ELR (cell line): ENCODE data around the gene DTYMK.

ENCODE experiments used
- DNase-seq: peaks from one replicate; pipeline ENCODE4 v3.0.0-alpha.2; 2015; ENCODE audit warnings: low read depth

Gene DTYMK, protein sequence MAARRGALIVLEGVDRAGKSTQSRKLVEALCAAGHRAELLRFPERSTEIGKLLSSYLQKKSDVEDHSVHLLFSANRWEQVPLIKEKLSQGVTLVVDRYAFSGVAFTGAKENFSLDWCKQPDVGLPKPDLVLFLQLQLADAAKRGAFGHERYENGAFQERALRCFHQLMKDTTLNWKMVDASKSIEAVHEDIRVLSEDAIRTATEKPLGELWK

DNA sequence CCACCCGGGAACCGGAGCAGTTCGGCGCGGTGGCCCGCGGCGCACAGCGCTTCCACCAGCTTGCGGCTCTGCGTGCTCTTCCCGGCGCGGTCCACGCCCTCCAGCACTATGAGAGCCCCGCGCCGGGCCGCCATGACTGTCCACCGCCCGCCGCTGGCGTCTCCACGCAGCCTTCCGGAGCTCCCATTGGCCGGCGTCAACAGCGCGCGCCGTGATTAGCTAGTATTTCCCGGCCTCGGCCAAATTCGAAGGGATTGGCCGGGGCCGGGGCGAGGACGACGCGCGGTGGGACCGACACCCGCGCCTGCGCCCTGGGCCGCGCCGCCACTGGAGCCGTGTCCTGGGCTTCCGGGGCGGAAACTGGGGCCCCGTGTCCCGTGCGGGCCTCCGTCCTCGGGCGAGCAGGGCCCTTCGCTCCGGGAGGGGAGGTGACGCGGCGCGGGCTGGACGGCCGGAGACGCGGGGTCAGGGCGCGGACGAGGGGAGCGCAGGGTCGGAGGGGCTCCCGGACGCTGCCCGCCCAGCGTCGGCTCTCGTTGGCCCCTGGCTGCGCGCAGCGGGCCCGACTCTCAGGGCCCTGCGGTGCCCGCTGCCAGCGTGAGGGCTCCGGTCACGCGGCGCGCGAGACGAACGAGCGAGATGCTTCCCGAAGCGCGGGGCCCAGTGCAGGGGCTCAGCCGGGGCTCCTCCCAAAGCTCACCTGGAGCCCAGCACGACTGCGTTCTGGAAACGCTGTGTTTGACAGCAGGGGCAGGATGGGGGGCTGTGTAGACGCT lies at the start of gene DTYMK:
Gene DTYMK, minus strand, starts transcription at position 166 of the 776 bp plus-strand sequence. Its CDS starts 32 bp downstream, at position 134.
- peak; percentile 97 for DNase-seq

DNA sequence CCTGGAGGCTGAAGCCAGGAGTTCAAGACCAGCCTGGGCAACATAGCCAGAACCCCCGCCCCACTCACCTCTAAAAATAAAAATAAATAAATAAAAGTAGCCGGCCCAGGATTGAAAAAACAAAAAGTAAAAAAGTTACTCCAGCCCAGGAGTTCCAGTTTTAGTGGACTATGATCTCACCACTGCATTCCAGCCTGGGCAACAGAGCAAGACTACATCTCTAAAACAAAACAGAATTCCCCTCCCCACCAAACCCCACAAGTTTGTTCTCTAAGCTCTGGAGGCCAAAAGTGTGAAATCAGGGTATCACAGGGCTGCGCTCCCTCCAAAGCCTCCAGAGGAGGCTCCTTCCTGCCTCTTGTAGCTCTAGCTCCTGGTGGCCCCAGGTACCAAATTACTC lies 49.5 kb upstream of the DTYMK start:
- DNase-seq, result no peak

DNA sequence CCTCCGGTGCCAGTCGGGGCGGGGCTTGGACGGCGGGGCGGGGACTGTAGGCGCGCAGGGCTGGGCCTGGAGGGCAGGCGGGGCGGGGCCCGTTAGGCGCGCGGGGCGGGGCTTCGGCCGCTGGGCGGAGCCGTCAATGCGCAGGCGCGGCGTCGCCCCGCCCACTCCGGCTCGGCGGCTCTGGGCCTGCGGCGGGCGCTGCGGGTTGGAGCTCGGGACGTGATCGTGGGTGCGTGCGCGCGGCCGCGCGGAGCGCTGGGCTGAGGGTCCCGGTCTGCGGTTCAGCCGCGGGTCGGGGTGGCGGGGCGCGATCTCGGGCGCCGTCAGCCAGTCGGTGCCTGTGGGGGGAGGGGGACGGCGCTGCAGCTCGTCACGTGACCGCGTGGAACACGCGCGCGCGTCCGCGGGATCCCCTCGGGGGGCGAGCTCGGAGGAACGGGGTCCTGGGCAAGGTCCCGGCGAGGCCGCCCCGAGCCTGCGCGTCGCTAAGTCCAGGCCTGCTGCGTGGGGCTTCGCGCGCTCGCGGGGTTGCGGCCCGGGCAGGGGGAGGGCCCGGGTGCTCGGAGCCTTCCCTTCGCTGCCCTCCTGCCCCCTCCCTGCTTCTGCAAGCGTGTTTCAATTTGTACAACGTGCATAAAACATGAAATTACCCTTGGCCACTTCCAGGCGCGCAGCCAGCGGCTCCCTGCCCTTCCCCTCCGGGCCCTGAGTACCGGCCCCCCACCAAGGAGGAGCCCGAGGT lies 48.0 kb upstream of the DTYMK start, which contains the start of gene D2HGDH:
Gene D2HGDH, plus strand, starts transcription at position 164 of the 742 bp plus-strand sequence. CDS start 595 bp downstream, outside the sequence.
- DNase-seq, result peak; percentile 88

DNA sequence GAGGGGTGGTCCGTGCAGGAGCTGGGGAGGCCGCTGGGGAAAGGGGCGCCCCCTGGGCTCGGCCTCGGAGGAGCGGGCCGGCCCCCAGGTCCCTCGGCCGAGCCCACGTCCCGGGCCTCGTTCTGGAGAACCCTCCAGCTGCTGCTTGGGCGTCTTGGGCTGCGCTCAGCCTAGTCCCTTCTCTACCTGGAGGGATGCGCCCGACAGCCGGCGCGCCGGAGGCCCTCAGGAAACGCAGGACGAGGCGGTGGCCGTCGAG lies 47.5 kb upstream of the DTYMK start:
- no peak for DNase-seq

DNA sequence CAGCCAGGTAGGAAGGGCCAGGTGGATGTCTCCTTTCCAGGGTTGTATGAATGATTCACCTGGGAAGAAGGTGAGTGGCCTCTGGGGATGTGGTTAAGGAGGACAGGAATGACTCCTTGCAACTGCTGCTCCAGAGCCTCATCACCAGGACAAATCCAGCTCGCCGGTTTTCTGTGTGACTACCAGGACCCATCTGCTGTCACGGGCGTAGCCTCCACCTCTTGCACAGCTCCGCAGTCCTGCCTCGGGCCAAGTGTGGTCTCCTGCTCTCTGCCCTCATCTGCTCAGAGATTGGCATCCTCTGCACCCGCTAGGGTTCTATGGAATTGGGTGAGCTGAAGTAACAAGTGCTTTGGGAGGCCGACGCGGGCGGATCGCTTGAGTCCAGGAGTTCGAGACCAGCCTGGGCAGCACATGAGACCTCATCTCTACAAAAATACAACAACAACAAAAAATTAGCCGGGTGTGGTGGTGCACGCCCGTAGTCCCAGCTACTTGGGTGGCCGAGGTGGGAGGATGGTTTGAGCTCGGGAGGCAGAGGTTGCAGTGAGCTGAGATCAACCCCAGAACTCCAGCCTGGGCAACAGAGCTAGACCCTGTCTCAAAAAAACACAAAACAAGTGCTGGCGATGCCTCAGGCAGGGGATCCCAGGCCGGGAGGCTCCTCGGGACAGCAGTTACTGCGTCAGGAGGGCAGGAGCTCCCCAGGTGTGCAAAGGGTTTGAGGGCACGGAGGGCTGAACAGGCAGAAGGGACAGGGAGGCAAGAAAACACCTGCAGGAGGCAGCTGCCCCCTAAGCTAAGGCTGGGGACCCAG lies 47.0 kb upstream of the DTYMK start:
- no peak for DNase-seq

DNA sequence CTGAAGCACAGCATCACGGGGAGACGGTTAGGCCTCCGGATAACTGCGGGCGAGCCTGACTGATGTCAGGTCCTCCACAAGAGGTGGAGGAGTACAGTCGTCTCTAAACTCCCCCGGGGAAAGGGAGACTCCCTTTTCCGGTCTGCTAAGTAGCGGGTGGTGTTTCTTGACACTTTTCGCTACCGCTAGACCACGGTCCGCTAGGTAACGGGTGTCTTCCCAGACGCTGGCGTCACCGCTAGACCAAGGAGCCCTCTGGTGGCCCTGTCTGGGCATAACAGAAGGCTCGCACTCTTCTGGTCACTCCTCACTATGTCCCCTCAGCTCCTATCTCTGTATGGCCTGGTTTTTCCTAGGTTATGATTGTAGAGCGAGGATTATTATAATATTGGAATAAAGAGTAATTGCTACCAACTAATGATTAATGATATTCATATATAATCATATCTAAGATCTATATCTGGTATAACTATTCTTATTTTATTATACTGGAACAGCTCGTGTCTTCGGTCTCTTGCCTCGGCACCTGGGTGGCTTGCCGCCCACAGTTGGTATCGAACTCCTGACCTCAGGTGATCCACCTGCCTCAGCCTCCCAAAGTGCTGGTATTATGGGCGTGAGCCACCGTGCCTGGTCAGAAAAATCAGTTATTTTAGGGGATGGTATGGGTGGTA lies 46.0 kb upstream of the DTYMK start:
- DNase-seq, result peak; percentile 50

DNA sequence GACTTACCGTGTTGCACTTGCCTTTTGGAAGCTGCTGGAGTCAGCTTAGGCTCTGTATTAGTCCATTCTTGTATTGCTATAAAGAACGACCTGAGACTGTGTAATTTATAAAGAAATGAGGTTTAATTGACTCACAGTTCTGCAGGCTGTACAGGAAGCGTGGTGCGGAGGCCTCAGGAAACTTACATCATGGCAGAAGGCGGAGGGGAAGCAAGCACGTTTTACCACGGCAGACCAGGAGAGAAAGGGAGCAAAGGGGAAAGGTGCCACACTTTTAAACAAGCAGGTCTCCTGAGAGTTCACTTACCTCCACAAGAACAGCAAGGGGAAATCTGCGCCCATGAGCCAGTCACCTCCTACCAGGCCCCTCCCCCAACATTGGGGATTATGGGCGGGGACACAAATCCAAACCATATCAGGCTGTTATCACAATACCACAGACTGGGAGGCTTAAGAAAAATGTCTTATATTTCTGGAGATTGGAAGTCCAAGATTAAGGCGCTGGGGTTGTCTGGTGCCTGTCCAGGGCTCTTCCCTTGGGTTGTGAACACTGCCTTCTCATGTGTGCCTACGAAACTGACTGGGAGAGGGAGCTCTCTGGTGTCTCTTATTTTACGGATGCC lies 44.2 kb upstream of the DTYMK start:
- DNase-seq, result no peak

DNA sequence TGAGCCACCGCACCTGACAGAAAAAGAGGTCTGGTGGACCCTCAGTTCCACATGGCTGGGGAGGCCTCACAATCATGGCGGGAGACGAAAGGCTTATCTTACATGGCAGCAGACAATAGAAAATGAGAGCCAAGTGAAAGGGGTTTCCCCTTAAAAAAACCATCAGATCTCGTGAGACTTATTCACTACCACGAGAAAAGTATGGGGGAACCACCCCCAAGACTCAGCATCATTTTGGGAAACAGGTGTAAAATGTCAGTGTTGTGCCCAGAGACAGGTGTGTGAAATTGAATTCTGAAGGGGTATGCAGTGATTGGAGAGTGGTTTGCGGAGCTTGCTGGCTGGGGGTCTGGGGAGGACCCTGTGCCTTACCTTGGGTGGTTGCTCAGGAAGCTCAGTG lies 43.3 kb upstream of the DTYMK start:
- DNase-seq, result no peak

DNA sequence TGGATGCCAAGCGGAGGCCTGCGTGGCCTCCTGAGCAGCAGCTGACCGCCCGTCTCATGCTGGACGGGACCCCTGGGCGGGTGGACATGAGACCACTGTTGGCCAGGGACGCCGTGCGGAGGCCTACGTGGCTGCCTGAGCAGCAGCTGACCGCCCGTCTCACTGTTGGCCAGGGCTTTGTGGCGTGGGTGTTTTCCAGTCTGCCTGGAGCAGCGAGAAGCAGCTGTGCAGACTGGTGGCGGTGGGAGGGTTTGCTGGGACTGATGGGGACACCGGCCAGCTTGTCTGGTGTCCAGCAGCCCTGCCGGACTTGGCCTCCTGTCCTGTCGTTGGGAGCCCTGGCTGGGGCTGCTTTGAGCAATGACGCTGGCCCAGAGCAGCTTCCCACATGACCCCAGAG lies 42.0 kb upstream of the DTYMK start:
- DNase-seq, result no peak

DNA sequence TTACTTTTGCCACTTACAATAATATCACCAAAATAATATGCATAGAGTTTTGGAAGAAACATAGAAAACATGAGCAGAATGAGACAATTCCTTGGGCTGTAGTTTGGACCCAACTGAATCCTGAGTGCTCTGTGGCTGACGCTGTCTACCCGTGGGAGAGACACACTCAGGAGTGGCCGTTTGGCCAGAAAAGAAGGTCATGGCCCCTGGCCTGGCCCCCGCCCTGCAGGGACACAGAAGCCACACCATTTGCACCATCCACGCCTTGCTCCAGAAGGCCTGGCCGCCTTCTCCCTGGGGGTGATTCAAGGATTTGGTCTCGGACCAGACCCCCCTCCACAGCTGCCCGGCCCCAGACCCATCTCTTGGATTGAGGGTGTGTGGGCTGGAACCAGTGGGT lies 41.4 kb upstream of the DTYMK start:
- DNase-seq, result no peak

DNA sequence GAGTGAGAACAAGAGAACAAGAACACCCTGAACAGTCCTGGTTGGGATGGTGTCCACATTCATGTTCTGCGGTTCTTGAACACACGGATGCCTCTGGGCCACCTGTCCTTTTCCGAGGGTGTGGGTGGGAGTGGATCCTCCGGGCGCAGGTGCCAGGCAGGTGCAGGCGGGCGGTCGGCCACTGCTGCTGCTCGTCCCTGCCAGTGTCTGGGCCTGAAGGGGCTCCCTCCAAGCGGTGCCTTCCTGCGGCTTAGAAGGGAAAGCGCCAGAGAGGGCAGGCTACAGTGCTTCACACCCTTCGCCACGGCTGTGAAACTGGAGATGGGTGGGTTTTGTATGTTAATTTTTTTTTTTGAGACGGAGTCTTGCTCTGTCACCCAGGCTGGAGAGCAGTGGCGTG lies 39.8 kb upstream of the DTYMK start:
- no peak for DNase-seq

DNA sequence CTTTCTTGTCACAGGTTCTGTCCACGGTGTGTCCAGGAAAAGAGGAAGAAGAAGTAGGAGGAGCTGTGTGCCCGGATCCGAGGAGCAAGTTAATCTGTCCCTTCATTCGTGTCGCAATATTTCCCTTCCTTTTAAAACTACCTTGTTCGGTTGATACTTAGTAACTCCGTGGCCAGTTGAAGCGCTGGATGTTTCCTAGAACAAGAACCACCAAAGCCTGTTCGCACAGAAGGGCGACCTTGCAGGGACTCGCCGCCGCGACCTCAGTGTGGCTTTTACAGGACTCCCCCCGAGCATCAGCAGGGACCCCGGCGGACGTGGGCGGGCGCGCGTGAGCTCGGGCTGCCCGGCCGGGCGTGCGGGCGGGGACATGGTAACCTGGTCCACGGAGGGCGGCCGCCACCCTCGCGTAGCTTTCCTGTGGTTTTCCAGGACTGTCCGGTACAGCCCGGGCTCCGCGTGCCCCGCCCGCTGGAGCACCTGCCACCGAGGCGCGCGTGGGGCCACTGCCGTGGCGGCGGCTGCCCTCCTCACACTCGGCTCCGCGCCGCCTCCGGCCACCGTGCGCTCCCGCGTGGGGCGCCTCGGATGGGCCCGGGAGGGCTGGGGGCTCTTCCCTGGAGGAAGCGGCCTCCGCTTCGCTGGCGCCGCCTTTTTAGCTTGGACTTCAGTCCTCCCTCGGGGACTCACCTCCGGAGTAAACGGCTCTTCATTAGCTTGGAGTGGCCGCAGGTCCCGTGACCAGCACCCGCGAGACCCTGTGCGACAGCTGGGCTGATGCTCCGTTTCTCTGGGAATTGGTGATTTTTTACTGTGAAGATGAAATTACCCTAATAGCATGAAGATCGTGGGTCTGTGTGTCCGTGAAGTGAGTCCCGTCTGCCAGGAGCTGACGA lies 38.6 kb upstream of the DTYMK start:
- no peak for DNase-seq

DNA sequence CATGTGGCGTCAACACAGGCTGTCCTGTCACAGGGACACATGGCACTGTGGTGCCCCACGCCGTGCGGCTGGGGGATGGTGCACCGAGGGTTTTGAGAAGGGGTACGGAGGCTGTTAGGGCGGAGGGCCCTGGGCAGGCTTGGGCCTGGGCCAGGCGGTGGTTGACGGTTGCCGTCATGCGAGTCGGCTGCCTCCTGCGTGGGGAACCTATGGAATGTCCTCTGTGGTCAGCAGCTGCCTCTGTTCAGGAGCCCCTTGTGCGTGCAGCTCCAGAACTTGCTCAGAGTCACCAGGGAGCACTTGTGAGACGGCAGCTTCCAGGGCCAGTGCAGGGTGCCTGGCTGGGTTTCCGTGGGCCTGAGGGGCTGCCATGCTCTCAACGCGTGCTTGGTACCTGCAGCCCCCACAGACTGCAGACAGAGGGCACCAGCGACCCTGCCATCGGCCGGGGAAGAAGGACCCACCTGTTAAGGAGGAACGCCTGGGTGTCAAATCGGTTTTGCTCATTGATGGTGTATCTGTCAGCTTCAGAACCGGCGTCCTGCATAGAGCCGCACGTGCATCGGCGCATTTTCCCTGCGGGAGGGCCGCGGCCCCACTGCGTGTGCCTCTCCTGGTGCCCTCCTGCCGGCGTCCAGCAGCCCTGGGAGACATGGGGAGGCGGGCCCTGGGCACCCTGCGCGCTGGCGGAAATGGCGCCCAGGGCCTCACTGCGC lies 37.8 kb upstream of the DTYMK start:
- no peak for DNase-seq

DNA sequence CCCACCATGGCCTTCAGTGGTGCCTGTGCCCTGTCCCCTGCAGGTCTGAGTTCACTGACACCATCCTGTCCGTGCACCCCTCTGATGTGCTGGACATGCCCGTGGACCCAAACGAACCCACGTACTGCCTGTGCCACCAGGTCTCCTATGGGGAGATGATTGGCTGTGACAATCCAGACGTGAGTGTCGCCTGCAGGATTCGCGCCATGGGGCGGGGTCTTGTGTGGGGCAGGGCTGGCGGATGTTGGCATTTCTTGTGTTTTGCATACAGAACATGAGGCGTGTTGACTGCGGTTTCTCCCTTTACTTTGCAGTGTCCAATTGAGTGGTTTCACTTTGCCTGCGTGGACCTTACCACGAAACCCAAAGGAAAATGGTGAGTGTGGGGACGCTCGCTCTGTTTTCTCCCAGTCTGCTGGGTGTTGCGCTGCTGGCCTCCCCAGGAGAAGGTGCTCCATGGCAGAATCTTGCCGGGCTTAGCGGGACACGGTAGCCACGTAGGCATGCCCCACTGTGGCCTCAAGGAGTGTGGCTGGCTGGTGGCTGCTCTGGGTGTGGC lies 36.4 kb upstream of the DTYMK start:
- DNase-seq, result no peak

DNA sequence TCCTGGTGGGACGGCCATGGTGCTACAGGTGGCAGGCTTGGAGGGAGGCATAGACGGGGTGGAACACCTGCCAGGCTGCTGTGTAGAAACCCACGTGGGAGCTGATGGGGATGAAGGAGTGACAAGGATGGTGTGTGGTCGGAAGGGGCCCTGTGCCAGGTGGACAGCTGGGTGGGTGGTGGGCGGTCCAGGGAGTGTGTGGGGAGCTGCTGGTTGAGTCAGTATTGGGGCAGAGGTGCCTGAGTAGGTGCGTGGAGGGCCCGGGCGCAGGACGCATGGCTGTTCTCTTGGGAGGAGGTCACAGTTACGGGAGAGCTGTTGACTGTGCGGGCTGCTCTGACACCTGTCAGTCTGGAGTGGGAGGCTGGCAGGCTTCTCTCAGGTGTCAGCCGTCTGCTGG lies 35.2 kb upstream of the DTYMK start:
- DNase-seq, result no peak

DNA sequence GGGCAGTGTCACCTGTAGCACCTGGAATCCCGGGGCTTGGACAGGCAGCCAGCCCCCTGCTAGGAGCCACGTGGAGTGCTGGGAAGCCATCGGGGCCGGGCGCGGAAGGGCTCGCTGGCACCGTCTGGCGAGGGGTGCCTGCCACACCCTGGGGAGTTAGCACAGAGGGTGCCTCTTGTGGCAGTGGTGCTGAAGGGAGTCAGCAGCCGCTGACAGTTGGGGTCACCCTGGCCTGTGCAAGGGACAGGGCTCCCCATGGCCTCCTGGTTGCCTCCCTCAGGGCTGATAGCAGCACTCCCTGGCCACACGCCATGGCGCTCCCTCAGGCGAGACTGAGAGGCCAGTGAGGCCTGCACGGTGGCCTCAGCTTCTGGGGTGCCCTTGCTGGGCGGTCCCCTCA lies 33.9 kb upstream of the DTYMK start:
- DNase-seq, result no peak

DNA sequence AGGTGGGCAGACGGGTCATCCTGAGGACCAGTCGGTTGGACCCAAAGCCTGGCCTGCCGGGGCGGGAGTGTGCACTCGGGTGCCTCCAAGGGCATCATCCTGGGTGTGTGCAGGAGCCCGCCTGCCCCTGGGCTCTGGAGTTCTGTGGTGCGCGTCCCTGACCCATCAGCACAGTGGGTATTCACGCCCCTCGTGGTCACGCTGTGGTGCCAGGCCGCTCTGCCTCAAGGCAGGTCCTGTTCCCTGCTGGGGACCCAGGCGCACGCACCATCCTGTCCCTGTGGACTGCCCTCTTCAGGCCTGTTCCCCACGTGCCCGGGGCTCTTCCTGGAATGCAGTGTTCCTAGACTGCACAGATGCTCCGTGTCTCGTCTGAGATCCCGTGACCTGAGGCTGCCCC lies 33.5 kb upstream of the DTYMK start:
- DNase-seq, result no peak

DNA sequence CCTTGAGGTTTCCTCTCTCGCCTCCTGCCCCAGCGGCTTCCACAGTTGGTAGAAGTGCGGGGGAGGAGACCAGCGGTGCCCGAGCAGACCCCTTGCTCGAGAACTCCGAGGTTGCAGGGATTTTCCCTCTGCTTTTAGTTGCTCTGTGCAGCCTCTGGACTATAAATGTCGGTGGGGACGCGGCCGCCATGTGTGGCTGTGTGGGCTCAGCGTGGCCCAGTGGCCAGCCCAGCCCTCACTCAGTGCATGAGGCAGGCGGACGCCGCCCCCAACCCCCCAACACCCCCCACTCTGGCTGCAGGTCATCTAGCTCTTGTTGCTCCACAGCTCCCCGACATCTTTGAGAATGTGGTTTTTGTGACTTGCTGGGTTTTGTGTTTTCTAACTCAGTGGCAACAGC lies 32.5 kb upstream of the DTYMK start:
- DNase-seq, result no peak

DNA sequence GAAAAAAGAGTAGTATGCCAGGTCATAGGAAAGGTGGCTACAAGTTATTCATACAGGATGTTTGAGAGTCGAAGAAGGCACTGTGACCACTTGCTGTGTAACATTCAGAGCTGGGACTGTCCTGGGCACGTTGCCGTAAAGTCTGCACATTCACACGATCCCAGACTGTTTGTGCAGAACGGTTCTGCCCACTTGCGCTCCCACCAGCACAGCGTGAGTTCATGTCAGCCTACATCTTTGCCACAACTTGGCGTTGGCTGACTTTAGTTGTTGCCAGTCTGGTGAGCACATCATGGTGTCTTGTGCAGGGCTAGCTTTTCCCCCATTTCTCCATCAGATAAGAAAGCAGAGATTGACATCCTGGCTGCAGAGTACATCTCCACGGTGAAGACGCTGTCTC lies 22.3 kb upstream of the DTYMK start:
- DNase-seq, result no peak
